Nephron (organoid): Measurements from ENCODE around the gene ELP4.

Source experiments
- H3K27ac Mint-ChIP-seq, 3 experiments: 2 replicates each; pipeline ENCODE4 v1.8.0; 2020; ENCODE audit warnings: mixed read lengths in 3 of 3, mild to moderate bottlenecking in 2 of 3, moderate library complexity in 1 of 3
- H3K27me3 Mint-ChIP-seq: 2 replicates; pipeline ENCODE4 v1.8.0; 2021; ENCODE audit warnings: low read depth, mild to moderate bottlenecking, moderate library complexity, mixed read lengths
- H3K36me3 Mint-ChIP-seq: 2 replicates; pipeline ENCODE4 v1.8.0; 2020; ENCODE audit warnings: low read depth, mixed read lengths
- H3K4me1 Mint-ChIP-seq: 2 replicates; pipeline ENCODE4 v1.8.0; 2020; ENCODE audit warnings: mixed read lengths
- H3K4me3 Mint-ChIP-seq, 3 experiments: 2 replicates each; pipeline ENCODE4 v1.8.0; 2020; ENCODE audit warnings: mild to moderate bottlenecking in 3 of 3, mixed read lengths in 3 of 3, moderate library complexity in 2 of 3
- H3K9me3 Mint-ChIP-seq: 2 replicates; pipeline ENCODE4 v1.8.0; 2020; ENCODE audit warnings: mixed read lengths
- CTCF ChIP-seq, 3 experiments: fragments of 200-600 bp; sonication (generic); IDR thresholded peaks; one replicate each; pipeline ENCODE4 v1.5.0; 2021; ENCODE audit warnings: antibody characterized with exemption in 3 of 3; ENCODE audit not compliant: unreplicated experiment in 3 of 3

The ELP4 gene

GRCh38 chr11:31780078-31780477 lies 270.5 kb downstream of the ELP4 start:
- no peaks in the 10 kb centered on the region for H3K27me3 Mint-ChIP-seq
- H3K4me3 Mint-ChIP-seq = no peak overlapping the region
- no peak overlapping the region for H3K27ac Mint-ChIP-seq
- no peak for TF ChIP-seq CTCF (IDR thresholded peaks at IDR 0.05; ENCODE audit: unreplicated experiment in 3 of 3)
- H3K36me3 Mint-ChIP-seq = no peaks in the 10 kb centered on the region
- no peaks in the 10 kb centered on the region for H3K9me3 Mint-ChIP-seq
- no peaks in the 10 kb centered on the region for H3K4me1 Mint-ChIP-seq

- Mint-ChIP-seq H3K27ac (no peak overlapping the region), H3K9me3 (no peaks in the 10 kb centered on the region), H3K4me1 (no peaks in the 10 kb centered on the region), H3K36me3 (no peaks in the 10 kb centered on the region), H3K27me3 (no peaks in the 10 kb centered on the region), H3K4me3 (no peak overlapping the region)
- no peak for TF ChIP-seq CTCF (IDR thresholded peaks at IDR 0.05; ENCODE audit: unreplicated experiment in 3 of 3)
Measured at GRCh38 chr11:31780480-31780971, 271.0 kb downstream of the ELP4 start.

GRCh38 chr11:31782257-31782656 lies 272.7 kb downstream of the ELP4 start:
- no peaks in the 10 kb centered on the region for H3K9me3 Mint-ChIP-seq
- H3K4me3 Mint-ChIP-seq = no peak overlapping the region
- peaks cover 2% of the 10 kb centered on the region for H3K27me3 Mint-ChIP-seq
- no peaks in the 10 kb centered on the region for H3K36me3 Mint-ChIP-seq
- no peak overlapping the region for H3K27ac Mint-ChIP-seq
- no peak for TF ChIP-seq CTCF (IDR thresholded peaks at IDR 0.05; ENCODE audit: unreplicated experiment in 3 of 3)
- no peaks in the 10 kb centered on the region for H3K4me1 Mint-ChIP-seq

- H3K9me3 Mint-ChIP-seq = no peaks in the 10 kb centered on the region
- H3K36me3 Mint-ChIP-seq = no peaks in the 10 kb centered on the region
- no peak overlapping the region for H3K27ac Mint-ChIP-seq
- no peaks in the 10 kb centered on the region for H3K4me1 Mint-ChIP-seq
- peaks cover 5% of the 10 kb centered on the region for H3K27me3 Mint-ChIP-seq
- H3K4me3 Mint-ChIP-seq = no peak overlapping the region
- no peak for TF ChIP-seq CTCF (IDR thresholded peaks at IDR 0.05; ENCODE audit: unreplicated experiment in 3 of 3)
Measured at GRCh38 chr11:31783252-31783651, 273.7 kb downstream of the ELP4 start.

- Mint-ChIP-seq H3K4me3 (no peak overlapping the region), H3K36me3 (no peaks in the 10 kb centered on the region)
- no peak for TF ChIP-seq CTCF (IDR thresholded peaks at IDR 0.05; ENCODE audit: unreplicated experiment in 3 of 3)
Measured at GRCh38 chr11:31784611-31785010, 275.0 kb downstream of the ELP4 start.

GRCh38 chr11:31786996-31787685 lies 277.6 kb downstream of the ELP4 start:
- H3K9me3 Mint-ChIP-seq = no peaks in the 10 kb centered on the region
- H3K36me3 Mint-ChIP-seq = no peaks in the 10 kb centered on the region
- H3K4me1 Mint-ChIP-seq = no peaks in the 10 kb centered on the region
- H3K27ac Mint-ChIP-seq = no peak overlapping the region
- H3K4me3 Mint-ChIP-seq = no peak overlapping the region
- peaks cover 21% of the 10 kb centered on the region for H3K27me3 Mint-ChIP-seq
- no peak for TF ChIP-seq CTCF (IDR thresholded peaks at IDR 0.05; ENCODE audit: unreplicated experiment in 3 of 3)

More at GRCh38 chr11:31784611-31785010, 275.0 kb downstream of the ELP4 start:
- Mint-ChIP-seq H3K27me3 (peaks cover 5% of the 10 kb centered on the region), H3K27ac (no peak overlapping the region), H3K9me3 (no peaks in the 10 kb centered on the region), H3K4me1 (no peaks in the 10 kb centered on the region)
